ENCODE measurements around the gene HCAR3.
"Not testable (repeated sequence)": the region's sequence is repeated elsewhere in the genome, so short reads cannot be mapped to it uniquely, and the experiment has no call there.

GRCh38 chr12:122716658-122717057 lies at the start of gene HCAR3:
- TF ChIP-seq, protein P1, sequence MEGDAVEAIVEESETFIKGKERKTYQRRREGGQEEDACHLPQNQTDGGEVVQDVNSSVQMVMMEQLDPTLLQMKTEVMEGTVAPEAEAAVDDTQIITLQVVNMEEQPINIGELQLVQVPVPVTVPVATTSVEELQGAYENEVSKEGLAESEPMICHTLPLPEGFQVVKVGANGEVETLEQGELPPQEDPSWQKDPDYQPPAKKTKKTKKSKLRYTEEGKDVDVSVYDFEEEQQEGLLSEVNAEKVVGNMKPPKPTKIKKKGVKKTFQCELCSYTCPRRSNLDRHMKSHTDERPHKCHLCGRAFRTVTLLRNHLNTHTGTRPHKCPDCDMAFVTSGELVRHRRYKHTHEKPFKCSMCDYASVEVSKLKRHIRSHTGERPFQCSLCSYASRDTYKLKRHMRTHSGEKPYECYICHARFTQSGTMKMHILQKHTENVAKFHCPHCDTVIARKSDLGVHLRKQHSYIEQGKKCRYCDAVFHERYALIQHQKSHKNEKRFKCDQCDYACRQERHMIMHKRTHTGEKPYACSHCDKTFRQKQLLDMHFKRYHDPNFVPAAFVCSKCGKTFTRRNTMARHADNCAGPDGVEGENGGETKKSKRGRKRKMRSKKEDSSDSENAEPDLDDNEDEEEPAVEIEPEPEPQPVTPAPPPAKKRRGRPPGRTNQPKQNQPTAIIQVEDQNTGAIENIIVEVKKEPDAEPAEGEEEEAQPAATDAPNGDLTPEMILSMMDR (IDR thresholded peaks at IDR 0.05), result not testable (repeated sequence)
- TF ChIP-seq POLR2A (IDR thresholded peaks at IDR 0.05), result not testable (repeated sequence)
